ENCODE measurements around the gene AMH.

DNA sequence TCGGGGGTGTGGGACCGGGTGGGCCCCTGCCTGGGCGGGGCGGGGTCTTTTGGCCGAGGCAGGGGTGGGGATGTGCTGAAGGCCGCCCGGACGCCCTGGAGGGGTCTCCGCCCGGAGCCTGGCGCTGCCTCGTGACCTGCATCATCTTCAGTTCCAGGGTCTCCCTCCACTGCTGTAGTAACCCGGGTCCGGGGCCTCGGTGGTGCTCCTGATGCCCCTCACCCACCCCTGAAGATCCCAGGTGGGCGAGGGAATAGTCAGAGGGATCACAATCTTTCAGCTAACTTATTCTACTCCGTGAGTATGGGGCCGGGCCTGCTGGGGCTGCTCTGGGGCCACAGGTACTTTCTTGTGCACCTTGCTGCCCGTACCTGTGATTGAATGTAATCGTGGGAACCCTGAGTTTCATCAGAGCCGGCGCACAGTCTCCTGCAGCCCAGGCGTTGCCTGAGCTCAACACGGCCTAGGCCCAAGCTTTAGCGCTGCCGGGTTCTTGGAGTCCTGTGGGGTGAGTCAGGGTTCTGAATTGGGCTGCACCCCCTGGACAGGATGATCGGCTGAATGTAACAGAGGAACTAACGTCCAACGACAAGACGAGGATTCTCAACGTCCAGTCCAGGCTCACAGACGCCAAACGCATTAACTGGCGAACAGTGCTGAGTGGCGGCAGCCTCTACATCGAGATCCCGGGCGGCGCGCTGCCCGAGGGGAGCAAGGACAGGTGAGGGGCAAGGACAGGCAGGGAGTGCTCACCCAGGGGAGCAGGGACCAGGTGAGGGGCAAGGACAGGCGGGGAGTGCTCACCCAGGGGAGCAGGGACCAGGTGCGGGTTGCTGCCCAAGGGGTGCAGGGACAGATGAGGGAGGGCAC lies 22.3 kb downstream of the AMH start:
- TF ChIP-seq GABPA (IDR thresholded peaks at IDR 0.05; ENCODE audit: low read depth) (no peak), TAF1 (IDR thresholded peaks at IDR 0.05; ENCODE audit: borderline replicate concordance, low read depth, low read length) (no peak), MXI1 (IDR thresholded peaks at IDR 0.05; ENCODE audit: low read depth, low read length) (no peak)
- TF ChIP-seq, protein P1, sequence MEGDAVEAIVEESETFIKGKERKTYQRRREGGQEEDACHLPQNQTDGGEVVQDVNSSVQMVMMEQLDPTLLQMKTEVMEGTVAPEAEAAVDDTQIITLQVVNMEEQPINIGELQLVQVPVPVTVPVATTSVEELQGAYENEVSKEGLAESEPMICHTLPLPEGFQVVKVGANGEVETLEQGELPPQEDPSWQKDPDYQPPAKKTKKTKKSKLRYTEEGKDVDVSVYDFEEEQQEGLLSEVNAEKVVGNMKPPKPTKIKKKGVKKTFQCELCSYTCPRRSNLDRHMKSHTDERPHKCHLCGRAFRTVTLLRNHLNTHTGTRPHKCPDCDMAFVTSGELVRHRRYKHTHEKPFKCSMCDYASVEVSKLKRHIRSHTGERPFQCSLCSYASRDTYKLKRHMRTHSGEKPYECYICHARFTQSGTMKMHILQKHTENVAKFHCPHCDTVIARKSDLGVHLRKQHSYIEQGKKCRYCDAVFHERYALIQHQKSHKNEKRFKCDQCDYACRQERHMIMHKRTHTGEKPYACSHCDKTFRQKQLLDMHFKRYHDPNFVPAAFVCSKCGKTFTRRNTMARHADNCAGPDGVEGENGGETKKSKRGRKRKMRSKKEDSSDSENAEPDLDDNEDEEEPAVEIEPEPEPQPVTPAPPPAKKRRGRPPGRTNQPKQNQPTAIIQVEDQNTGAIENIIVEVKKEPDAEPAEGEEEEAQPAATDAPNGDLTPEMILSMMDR (IDR thresholded peaks at IDR 0.05): no peak
- TF ChIP-seq, protein P2, sequence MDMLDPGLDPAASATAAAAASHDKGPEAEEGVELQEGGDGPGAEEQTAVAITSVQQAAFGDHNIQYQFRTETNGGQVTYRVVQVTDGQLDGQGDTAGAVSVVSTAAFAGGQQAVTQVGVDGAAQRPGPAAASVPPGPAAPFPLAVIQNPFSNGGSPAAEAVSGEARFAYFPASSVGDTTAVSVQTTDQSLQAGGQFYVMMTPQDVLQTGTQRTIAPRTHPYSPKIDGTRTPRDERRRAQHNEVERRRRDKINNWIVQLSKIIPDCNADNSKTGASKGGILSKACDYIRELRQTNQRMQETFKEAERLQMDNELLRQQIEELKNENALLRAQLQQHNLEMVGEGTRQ (IDR thresholded peaks at IDR 0.05; ENCODE audit: borderline replicate concordance, low read depth, low read length): no peak
